GM19397 (cell line): ENCODE results near the gene TEF.

Experiments used
- ATAC-seq: cut with Tn5 transposase; IDR thresholded peaks from one replicate; pipeline ENCODE4 v1.9.1; 2021; ENCODE audit warnings: mild to moderate bottlenecking, moderate library complexity; ENCODE audit not compliant: unreplicated experiment

The TEF gene

DNA sequence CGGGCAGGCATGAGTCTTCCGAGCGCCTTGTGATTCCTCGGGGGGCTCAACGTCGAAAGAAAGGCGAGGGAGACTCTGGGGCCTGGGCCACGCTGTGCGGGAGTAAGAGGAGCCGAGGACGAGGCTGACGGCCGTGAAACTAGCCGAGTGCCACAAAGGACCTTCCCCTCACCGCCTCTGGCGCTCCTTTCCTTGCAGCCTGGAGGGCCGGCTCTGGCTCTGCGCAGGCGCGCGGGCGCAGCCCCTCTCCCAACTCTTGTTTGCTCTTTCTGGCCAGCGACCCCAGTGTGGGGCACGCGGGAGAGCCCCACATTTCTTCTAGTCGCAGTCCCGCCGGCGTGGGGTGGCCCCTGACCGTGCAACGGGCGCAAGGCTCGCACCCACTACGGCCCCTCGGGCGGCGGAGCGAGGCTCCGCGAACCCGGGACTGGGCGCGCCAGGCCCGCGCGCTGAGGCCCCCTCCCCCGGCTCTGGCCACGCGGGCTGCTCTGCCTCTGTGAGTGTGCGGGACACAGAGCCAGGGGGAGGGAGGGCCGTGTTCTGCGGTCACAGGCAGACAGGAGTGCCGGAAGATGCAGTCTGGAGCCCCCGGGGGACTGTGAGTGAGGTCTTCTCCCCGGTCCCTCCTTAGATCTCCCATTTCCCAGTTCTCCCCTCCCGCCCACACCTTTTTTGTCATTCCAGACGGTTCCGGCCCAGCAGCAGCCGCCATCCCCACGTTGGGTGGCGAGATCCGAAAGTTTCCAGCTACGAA, 65.9 kb downstream of the TEF start:
- peak; percentile 12 for ATAC-seq

GRCh38 chr22:41448189-41448808, 66.6 kb downstream of the TEF start:
- ATAC-seq = peak; percentile 42
